Measurements from ENCODE around the gene GLDN.

DNA sequence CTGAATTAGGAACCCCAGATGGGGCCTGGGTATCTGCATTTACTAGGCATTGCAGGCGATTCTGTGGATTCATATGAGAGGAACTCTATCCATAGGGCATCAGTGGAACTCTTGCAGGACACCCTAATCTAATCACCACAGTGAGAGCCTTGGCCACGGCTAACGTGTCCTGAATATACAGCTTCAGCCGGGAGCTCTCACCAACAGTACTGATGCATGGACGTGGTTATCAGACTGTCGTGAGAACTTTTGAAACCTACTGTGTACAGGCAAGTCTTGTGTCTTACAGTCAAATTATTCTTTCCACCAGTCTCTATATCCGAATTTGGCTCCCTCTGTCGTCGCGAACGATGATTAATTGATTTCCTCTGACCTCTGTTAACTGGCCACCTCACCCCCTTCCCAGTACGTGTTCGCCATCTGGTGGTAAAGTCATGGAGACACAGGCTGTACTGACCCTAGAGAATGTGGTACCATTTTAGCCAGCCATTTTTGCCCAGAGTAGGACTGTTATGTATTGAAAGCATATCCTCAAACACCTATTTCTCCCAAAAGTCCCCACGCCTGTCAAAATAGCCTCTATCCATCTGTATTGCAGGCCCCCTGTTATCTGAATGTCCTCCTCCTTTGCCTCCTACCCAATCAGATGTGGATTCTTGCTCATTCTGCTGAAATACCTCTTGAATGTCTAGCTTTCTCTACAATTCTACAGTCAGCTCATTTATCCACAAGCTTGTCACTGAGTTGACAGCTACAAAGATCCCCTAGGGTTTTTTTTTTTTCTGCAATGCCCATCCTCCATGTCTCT is 39.7 kb downstream of the GLDN start:
- TF ChIP-seq POLR2AphosphoS5 (IDR thresholded peaks at IDR 0.05; ENCODE audit: low read depth, low read length), result no peak
- TF ChIP-seq POLR2A (IDR thresholded peaks at IDR 0.05; ENCODE audit: low read depth, low read length), result no peak
- TF ChIP-seq TAF1 (IDR thresholded peaks at IDR 0.05; ENCODE audit: borderline replicate concordance, low read depth, low read length), result no peak
